Activated T-helper 1 cell treated with anti-CD3 and anti-CD28 coated beads, Interleukin-12 subunit alpha, Interleukin-12 subunit beta, Interleukin-2, Interleukin-4 antibody, amounts not matched to agents 30 ng/mL and 10 ng/mL and 1 ng/mL, durations not matched to agents 14 hours and 24 hours and 36 hours (primary cell): ENCODE measurements around the gene AP2A2. TPM values are rescaled to one million over a fixed set of nuclear protein-coding genes. Genes with fewer than 3 reads are reported as not detected.

Experiments
- DNase-seq: peaks from one replicate; pipeline ENCODE4 v3.0.0; 2021; ENCODE audit warnings: low spot score
- H3K27ac Mint-ChIP-seq: one replicate; pipeline ENCODE4 v1.8.0; 2021; ENCODE audit warnings: mild to moderate bottlenecking, mixed read lengths
- H3K27me3 Mint-ChIP-seq: one replicate; pipeline ENCODE4 v1.8.0; 2022; ENCODE audit warnings: mild to moderate bottlenecking, moderate library complexity, mixed read lengths; ENCODE audit not compliant: insufficient read depth
- H3K36me3 Mint-ChIP-seq: one replicate; pipeline ENCODE4 v1.8.0; 2021; ENCODE audit warnings: low read depth, mixed read lengths
- H3K4me1 Mint-ChIP-seq: one replicate; pipeline ENCODE4 v1.8.0; 2021; ENCODE audit warnings: low read depth, mixed read lengths
- H3K4me3 Mint-ChIP-seq: one replicate; pipeline ENCODE4 v1.8.0; 2021; ENCODE audit warnings: mild to moderate bottlenecking, moderate library complexity, mixed read lengths
- H3K9me3 Mint-ChIP-seq: one replicate; pipeline ENCODE4 v1.8.0; 2021; ENCODE audit warnings: mixed read lengths
- intact Hi-C: fragments of 100-400 bp; cut with micrococcal nuclease; formaldehyde crosslinking; loops from one replicate; pipeline ENCODE4 v1.15.1; 2024
- total RNA-seq: library from RNA; stranded (reverse); gene quantifications from 2 replicates; pipeline ENCODE4 v1.2.3, GENCODE V29; 2022

Gene AP2A2
- total RNA-seq, 1 donor from 2014 or later = 60.4 TPM

DNA sequence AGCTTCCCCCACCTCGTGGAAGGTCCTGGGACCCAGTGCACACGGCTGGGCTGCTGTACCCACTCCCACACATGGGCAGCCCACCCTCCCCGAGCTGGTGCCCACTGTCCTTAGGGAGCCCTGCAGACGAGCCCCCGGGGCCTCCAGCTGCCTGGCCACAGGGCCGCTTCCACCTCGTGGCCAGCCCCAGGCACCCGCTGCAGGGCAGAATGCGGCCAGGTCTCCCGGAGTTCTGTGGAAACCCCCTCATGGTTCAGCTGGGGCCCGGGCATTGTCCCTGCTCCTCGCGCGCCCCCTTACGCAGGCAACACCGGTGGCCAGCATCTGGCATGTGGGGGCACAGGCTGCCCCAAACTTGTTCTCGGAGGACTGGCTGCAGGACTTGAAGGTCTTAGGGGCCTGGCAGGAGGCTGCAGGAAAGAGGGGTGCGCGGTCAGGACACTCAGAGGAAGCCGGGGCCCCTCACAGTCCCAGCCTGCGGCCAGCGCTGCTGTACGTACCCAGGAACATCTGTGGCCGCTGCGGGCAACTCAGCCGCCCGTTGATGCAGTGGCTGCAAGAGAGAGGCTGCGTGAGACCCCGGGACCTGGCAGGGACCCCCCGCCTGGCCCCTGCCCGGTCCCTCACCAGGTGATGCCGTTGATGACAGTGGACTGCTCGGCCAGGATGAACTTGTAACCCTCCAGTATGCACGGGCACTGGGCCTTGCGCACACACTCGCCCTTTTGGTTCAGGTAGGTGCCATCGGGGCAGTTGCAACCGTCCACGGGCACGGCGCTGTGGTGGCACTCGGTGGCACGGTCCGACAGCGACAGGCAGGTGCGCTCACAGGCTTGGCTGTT lies 101.2 kb downstream of the AP2A2 start:
- intact Hi-C loops = no loop called here
- no peaks in the 10 kb centered on the region for H3K36me3 Mint-ChIP-seq

DNA sequence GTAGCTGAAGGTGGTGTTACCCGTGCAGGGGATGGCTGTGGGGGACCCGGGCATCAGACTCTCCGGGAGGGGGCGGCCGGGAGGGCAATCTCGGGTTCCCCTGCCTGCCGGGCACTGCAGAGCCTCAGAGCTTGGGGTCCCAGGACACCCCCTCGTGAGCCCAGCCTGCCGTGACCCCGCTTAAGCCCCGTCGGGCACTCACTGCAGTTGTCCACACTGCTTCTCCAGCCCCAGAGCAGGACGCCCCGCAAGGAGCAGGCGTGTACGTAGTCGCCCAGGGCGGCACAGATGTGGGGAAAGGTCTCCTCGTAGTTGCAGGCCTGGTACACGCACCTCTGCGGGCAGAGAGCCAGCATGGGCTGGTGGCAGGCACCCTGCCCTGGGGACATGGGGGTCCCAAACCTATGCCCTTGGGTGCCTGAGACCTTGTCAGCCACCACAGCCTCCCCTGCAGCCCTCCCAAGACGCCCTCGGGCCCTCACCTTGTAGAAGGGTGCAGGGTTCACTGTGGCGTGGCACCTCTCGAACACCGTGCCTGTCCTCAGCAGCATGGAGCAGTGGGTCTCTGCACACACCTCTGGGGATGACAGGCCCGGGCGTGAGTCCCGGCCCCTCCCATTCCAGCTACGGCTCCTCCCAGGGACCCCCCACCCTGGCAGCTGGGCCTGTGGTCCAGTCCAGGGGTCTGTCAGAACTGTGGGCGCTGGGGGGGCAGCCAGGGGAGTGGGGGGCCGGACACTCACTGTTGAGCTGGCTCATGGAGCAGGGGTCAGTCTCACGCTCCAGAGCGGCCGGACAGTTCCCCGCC lies 102.0 kb downstream of the AP2A2 start:
- no peak for DNase-seq
- H3K36me3 Mint-ChIP-seq = no peaks in the 10 kb centered on the region
- H3K27me3 Mint-ChIP-seq = no peaks in the 10 kb centered on the region
- intact Hi-C loops = no loop called here
- H3K4me1 Mint-ChIP-seq = no peaks in the 10 kb centered on the region
- H3K4me3 Mint-ChIP-seq = no peak overlapping the region
- H3K27ac Mint-ChIP-seq = no peak overlapping the region
- H3K9me3 Mint-ChIP-seq = no peaks in the 10 kb centered on the region

More for the DNA sequence above, 101.2 kb downstream of the AP2A2 start:
- Mint-ChIP-seq H3K4me1 (no peaks in the 10 kb centered on the region), H3K9me3 (no peaks in the 10 kb centered on the region), H3K4me3 (no peak overlapping the region), H3K27me3 (no peaks in the 10 kb centered on the region), H3K27ac (no peak overlapping the region)
- DNase-seq = no peak

DNA sequence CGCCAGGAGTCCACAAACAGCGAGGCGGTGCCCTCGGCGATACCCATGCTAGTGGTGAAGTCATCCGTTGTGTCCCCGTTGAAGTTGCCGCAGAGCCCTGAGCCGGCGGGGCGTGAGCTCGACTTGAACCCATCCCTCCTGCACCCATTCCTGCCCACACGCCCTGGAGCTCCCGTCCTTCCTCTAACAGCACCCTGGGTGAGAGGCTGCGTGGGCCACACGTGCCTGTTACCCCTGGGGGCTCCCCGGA lies 102.5 kb downstream of the AP2A2 start:
- Mint-ChIP-seq H3K9me3 (no peaks in the 10 kb centered on the region), H3K4me3 (no peak overlapping the region), H3K36me3 (no peaks in the 10 kb centered on the region), H3K27me3 (no peaks in the 10 kb centered on the region), H3K4me1 (no peaks in the 10 kb centered on the region), H3K27ac (no peak overlapping the region)
- intact Hi-C loops = no loop called here
- DNase-seq = no peak

DNA sequence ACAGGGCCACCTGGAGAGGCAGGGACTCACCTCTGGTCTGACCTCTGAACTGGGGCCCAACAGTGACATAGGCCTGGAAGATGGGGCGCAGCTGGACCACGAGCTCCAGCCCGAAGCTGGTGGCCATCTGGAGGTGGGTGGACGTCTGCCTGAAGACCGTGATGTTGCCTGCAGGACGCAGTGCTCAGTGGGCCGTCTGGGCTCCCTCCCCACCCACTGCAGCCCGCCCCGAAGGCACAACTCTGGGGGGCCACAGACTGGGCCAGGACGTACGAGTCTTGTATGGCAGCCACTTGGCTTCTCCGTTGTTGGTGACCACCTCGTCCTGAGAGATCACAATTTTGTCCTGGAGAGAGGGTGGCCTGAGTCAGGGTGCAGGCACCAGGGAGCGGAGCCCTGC lies 102.9 kb downstream of the AP2A2 start:
- no peaks in the 10 kb centered on the region for H3K36me3 Mint-ChIP-seq
- no peak overlapping the region for H3K4me3 Mint-ChIP-seq
- no peaks in the 10 kb centered on the region for H3K9me3 Mint-ChIP-seq
- intact Hi-C loops = no loop called here
- no peaks in the 10 kb centered on the region for H3K4me1 Mint-ChIP-seq
- no peak overlapping the region for H3K27ac Mint-ChIP-seq
- H3K27me3 Mint-ChIP-seq = no peaks in the 10 kb centered on the region
- DNase-seq = no peak

DNA sequence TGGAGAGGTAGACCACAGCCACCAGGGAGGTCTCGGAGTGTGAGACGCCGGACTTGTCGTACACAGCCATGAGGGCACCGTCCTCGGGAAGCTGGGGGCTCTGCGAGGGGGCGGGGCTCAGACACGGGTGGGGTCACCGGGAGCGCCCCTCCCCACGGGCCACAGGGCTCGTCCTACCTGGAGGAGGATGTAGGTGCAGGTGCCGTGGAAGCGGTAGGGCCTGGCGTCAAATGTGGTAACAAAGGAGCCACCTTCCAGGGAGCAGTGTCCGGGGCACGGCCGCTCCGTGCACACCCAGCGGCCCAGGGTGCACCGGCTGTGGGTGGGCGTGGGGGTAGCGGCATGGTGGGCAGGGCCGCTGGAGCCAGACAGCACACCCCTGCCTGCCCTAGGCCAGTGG lies 103.4 kb downstream of the AP2A2 start:
- Mint-ChIP-seq H3K4me3 (no peak overlapping the region), H3K27me3 (no peaks in the 10 kb centered on the region), H3K27ac (no peak overlapping the region), H3K9me3 (no peaks in the 10 kb centered on the region), H3K4me1 (no peaks in the 10 kb centered on the region), H3K36me3 (no peaks in the 10 kb centered on the region)
- intact Hi-C loops = no loop called here
- no peak for DNase-seq

DNA sequence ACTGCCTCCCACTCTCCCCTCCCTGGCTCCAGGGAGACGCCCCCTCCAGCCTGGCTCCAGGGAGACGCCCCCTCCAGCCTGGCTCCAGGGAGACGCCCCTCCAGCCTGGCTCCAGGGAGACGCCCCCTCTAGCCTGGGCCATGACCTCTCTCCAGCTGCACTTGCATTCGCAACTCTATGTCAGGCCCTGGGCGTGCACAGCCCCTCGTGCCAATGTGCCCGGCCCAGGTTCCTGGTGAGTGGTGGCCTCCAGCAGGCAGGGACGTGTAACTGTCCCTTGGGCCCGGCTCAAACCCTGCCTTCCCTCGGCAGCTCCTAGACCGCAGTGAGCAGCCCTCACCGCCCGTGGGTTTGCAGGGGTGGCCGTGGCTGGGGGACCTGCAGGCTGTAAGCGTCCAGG lies 104.0 kb downstream of the AP2A2 start:
- Mint-ChIP-seq H3K36me3 (no peaks in the 10 kb centered on the region), H3K27me3 (no peaks in the 10 kb centered on the region), H3K9me3 (no peaks in the 10 kb centered on the region), H3K4me3 (no peak overlapping the region), H3K27ac (no peak overlapping the region), H3K4me1 (no peaks in the 10 kb centered on the region)
- DNase-seq = no peak
- intact Hi-C loops = no loop called here

DNA sequence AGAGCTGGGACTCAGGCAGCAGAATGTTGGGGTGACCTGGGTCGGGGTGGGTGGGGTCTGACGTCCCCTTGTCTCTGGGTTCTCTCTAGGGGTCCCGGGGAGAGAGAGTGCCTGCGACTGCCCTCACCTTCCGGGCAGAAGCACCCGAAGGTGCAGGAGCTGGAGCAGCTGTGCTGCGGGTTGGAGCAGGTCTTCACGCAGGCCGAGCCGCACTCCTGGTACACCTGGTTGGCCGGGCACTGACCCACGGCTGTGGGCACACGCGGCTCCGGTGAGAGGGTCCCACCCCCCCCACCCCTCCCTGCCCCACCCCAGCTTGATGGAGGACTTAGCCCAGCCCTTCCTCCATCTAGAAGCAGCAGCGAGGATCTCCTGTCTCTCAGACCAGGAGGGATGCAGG lies 104.4 kb downstream of the AP2A2 start:
- intact Hi-C loops = no loop called here
- Mint-ChIP-seq H3K36me3 (no peaks in the 10 kb centered on the region), H3K27ac (no peak overlapping the region), H3K4me3 (no peak overlapping the region), H3K27me3 (no peaks in the 10 kb centered on the region), H3K4me1 (no peaks in the 10 kb centered on the region), H3K9me3 (no peaks in the 10 kb centered on the region)
- DNase-seq = no peak

DNA sequence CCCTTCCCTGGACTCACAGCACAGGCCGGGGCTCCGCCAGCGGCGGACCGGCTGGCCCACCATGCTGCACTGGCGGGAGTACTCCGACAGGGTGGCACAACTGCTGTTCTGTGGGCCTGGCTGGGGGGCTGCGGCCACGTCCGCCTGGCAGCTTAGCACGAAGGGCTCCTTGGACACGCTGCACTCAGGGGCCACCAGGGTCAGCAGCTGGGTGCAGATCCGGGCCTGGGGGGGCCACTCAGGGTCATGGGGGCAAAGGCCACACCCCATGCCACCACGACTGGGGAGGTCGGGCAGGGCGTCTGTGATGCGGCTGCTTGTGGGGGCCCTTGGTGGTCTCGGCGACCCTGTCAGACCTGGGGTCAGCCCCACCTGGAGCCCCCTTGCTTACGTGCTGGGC lies 104.9 kb downstream of the AP2A2 start:
- intact Hi-C loops = no loop called here
- H3K36me3 Mint-ChIP-seq = no peaks in the 10 kb centered on the region
- H3K4me3 Mint-ChIP-seq = no peak overlapping the region
- no peak overlapping the region for H3K27ac Mint-ChIP-seq
- no peak for DNase-seq
- no peaks in the 10 kb centered on the region for H3K9me3 Mint-ChIP-seq
- H3K4me1 Mint-ChIP-seq = no peaks in the 10 kb centered on the region
- no peaks in the 10 kb centered on the region for H3K27me3 Mint-ChIP-seq

DNA sequence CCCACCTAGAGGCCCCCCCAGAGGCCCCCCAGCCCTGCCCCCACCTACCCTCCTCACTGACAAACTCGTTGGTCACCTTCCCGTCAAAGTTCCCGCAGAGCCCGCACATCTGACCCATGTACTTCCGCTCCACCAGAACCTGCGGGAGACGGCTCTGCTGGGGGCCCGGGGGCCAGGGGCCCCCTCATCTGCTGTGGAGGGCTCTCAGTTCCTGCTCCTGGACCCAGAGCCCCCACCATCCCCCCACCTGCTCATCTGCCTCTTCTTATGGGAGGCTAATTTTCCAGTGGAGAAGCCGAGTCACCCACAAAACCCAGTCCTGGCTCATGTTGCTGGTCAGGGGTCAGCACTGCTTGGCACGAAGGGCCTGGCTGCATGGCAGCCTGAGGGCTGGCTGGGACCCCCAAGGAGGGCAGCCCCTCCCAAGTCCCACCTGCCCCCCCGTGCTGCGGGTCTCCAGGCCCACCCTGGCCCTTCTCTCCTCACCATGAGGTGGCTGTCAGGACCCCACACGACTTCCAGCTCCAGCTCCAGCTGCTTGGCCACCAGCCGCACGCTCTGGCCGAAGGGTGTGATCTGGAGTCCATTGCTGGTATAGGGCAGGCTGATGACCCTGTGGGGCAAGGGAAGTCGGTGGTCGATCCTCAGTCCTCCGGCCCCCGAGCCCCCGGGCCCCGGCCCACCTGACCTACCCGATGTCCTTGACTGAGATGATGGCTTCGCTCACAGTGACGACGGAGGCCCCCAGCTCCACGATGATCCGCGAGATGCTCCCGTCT lies 105.6 kb downstream of the AP2A2 start:
- intact Hi-C loops = no loop called here
- H3K27ac Mint-ChIP-seq = no peak overlapping the region
- no peaks in the 10 kb centered on the region for H3K9me3 Mint-ChIP-seq
- DNase-seq = no peak
- H3K4me3 Mint-ChIP-seq = no peak overlapping the region
- H3K27me3 Mint-ChIP-seq = no peaks in the 10 kb centered on the region
- no peaks in the 10 kb centered on the region for H3K36me3 Mint-ChIP-seq
- no peaks in the 10 kb centered on the region for H3K4me1 Mint-ChIP-seq

DNA sequence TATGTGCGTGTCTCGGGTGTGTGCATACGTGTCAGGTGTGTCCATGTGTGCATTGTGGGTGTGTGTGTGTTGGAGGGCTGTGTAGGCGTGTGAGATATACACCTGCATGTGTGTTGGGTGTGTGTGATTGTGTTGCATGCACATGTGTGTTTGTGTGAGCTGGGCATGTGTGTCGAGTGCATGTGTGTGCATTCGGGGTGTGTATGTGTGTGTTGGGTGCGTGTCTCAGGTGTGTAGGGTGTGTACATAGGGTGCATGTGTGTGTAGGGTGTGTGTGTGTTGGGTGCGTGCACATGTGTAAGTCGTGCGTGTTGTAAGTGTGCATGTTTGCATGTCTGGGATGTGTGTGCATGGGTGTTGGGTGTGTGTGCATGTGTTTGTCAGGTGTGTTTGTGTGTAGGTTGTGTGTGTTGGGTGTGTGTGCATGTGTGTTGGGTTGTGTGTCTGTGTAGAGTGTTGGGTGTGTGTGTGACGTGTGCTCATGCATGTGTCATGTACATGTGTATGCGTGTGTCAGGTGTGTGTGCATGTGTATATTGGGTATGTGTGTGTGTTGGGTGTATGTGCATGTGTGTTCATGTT lies 106.7 kb downstream of the AP2A2 start:
- H3K4me1 Mint-ChIP-seq = no peaks in the 10 kb centered on the region
- intact Hi-C loops = no loop called here
- no peaks in the 10 kb centered on the region for H3K9me3 Mint-ChIP-seq
- DNase-seq = no peak
- H3K27ac Mint-ChIP-seq = no peak overlapping the region
- H3K27me3 Mint-ChIP-seq = no peaks in the 10 kb centered on the region
- H3K36me3 Mint-ChIP-seq = no peaks in the 10 kb centered on the region
- no peak overlapping the region for H3K4me3 Mint-ChIP-seq

DNA sequence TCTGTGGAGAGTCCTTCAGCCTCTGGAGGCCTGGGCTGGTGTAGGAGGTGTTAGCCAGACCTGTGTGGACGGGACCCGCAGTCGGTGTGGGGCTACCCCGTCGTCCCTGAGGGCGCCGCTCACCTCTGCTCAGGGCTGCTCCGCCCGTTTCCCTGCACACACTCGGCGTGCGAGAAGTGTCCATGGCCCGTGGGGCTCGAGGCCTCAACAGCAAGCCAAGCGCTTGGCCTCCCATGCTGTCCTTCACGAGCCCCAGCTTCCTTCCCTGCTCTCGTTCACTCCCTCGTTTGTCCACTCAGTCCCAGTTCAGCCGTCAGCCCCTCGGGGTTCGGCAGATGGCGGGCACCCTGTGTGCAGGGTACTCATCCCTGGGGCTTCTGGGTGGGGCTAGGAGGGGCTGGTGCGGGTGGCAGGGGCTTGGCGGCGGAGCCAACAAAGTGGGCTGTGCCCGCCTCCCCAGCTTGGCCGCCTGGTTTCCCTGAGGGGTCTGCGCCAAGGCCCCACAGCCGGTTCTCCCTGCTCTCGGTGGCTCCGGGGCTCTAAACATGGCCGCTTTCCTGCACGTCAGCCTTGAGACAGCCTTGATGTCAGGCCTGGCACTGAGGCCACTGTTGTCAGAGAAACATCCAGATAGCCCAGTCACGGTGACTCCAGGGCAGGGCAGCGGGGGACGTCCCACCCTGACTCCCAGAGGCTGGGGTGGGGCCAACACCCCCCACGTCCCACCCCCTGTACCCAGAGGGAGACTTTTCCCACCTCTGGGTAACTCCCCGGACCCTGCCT lies 107.5 kb downstream of the AP2A2 start:
- H3K36me3 Mint-ChIP-seq = no peaks in the 10 kb centered on the region
- no peaks in the 10 kb centered on the region for H3K27me3 Mint-ChIP-seq
- H3K4me3 Mint-ChIP-seq = no peak overlapping the region

DNA sequence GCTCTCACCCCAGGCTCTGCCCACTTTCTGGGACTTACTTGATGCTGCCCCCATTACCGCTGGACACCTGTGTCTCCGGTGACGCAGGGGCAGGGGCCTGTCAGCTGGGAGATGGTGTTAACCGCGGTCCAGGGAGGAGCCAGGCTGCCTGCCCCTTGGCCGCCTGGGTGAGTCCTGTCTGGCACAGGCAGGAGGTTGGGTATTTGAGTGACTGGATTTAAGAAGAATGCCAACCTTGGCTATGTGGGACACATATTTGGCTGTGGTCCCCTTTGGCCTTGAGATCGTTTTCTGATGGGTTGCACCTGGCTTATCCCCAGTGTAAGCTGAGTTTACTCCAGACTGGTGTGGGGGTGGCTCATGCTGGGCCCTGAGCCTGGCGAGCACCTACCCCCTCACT lies 108.3 kb downstream of the AP2A2 start:
- Mint-ChIP-seq H3K27ac (no peak overlapping the region), H3K27me3 (no peaks in the 10 kb centered on the region), H3K4me1 (no peaks in the 10 kb centered on the region), H3K9me3 (no peaks in the 10 kb centered on the region), H3K36me3 (no peaks in the 10 kb centered on the region), H3K4me3 (no peak overlapping the region)
- intact Hi-C loops = no loop called here
- DNase-seq = no peak

More for the DNA sequence above, 107.5 kb downstream of the AP2A2 start:
- Mint-ChIP-seq H3K4me1 (no peaks in the 10 kb centered on the region), H3K9me3 (no peaks in the 10 kb centered on the region), H3K27ac (no peak overlapping the region)
- no peak for DNase-seq
- intact Hi-C loops = no loop called here
